K562 treated with DMSO at 1 percent for 48 hours (cell line): Measurements from ENCODE around the gene SOX3. TPM values are rescaled to one million over a fixed set of nuclear protein-coding genes. Genes with fewer than 3 reads are reported as not detected.

Source experiments
- total RNA-seq: library from RNA; unstranded; fragments of 300-600 nt; gene quantifications from 2 replicates; pipeline ENCODE4 v1.2.3, GENCODE V29; 2022; ENCODE audit warnings: low replicate concordance; ENCODE audit errors: extremely low read depth

SOX3 gene
- not detected in 2 replicates for total RNA-seq

DNA sequence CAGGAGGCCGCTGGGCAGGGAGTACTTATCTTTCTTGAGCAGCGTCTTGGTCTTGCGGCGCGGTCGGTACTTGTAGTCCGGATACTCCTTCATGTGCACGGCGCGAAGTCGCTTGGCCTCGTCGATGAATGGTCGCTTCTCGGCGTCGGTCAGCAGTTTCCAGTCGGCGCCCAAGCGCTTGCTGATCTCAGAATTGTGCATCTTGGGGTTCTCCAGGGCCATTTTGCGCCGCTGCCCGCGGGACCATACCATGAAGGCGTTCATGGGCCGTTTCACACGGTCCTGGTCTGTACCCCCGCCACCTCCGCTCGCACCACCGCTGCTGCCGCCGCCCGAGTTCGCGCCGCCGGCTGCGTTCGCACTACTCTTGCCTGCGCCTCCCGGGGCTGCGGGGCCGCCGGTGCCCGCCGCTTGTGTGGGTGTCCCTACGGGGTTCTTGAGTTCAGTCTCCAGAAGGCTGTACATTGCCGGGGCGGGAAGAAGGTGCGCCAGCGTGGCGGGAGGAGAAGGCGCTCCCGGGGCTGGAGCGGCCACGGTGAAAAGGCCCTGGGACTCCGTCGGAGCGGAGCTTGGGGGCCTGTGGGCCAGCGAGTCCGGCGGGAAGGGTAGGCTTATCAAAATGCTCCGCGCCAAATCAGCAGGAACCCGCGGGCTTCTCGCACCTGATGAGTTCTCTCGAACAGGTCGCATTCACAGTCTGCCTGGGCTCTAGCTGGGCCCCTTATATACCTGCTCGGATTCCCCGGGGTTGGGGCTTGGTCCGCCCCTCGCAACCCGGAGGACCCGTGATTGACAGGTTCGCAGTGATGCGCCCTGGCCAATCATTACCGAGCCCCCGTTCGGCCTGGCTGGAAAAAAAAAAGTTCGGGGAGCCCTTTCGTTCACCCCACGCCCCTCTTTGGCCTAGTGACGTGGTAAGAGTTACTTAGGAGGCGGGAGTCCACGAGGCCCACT, at the start of gene SOX3:
TSS of gene SOX3 (minus strand) at position 699 of the 954 bp plus-strand sequence. CDS start at position 690, 9 bp downstream.

Other genes with a start within 250 kb of the SOX3 start
- gene LINC00632, start 204.7 kb upstream of the SOX3 start, total RNA-seq = not detected in 2 replicates